K562 (cell line): ENCODE measurements around the gene GNS. TPM values are rescaled to one million over a fixed set of nuclear protein-coding genes. Genes with fewer than 3 reads are reported as not detected.

Experiments
- ATAC-seq: fragments of 200-7000 bp; cut with Tn5 transposase; 3 replicates; pipeline ENCODE4 v1.9.1; 2020; ENCODE audit warnings: moderate library complexity
- BruUV-seq: library from RNA; stranded (reverse); fragments of 400-500 nt; replicated peaks from 2 replicates; lab custom pipeline; 2021; lab: Mats Ljungman, UMichigan
- CTCF ChIA-PET: fragments of 300-600 bp; formaldehyde crosslinking; extraction: SDS; loops from one replicate; lab custom pipeline; 2021; ENCODE audit warnings: low intra/inter-chr PET ratio; lab: Yijun Ruan, JAX
- POLR2A ChIA-PET: fragments of 300-600, 350-650 bp; sonication (Branson Sonifier 250); formaldehyde crosslinking; extraction: SDS; loops from one replicate; lab custom pipeline; 2021; ENCODE audit warnings: antibody characterized with exemption, inconsistent platforms; lab: Yijun Ruan, JAX
- DNase-seq, 4 experiments: peaks; one replicate each; pipeline versions ENCODE4 v3.0.0 to v3.0.0-alpha.2; 2011 to 2018; ENCODE audit warnings: low spot score in 3 of 4, mixed read lengths in 3 of 4; ENCODE audit errors: extremely low read depth in 1 of 4
- FAIRE-seq: peaks from 2 replicates; lab custom pipeline; 2011; peaks lifted over from hg19 to GRCh38; lab: Jason Lieb, UNC
- H2AFZ ChIP-seq: 2 replicates; pipeline ENCODE4 v1.6.0; 2011; ENCODE audit warnings: low read depth, low read length, control low read depth, inconsistent platforms
- H3K27ac ChIP-seq: fragments of 200-600 bp; 3 replicates; pipeline ENCODE4 v1.8.0; 2011; ENCODE audit warnings: low read depth, mild to moderate bottlenecking, control low read depth, inconsistent platforms, low read length, moderate library complexity, mixed read lengths; ENCODE audit errors: extremely low read depth
- H3K27me3 ChIP-seq, 2 experiments: fragments of 300-600 bp in 1 of 2; 2 replicates in 1 of 2; 3 replicates in 1 of 2; pipeline versions ENCODE4 v1.6.0 to v1.8.0; 2011; ENCODE audit warnings: inconsistent platforms in 2 of 2, low read length in 2 of 2, mild to moderate bottlenecking in 1 of 2, mixed read lengths in 1 of 2, moderate library complexity in 1 of 2; ENCODE audit not compliant: control insufficient read depth in 2 of 2, insufficient read depth in 2 of 2
- H3K36me3 ChIP-seq: fragments of 300-600 bp; 3 replicates; pipeline ENCODE4 v1.8.0; 2011; ENCODE audit warnings: mild to moderate bottlenecking, low read length, inconsistent platforms; ENCODE audit not compliant: control insufficient read depth, insufficient read depth
- H3K4me1 ChIP-seq, 2 experiments: fragments of 200-600 bp in 1 of 2; replicated peaks in 1 of 2; 2 replicates in 1 of 2; 3 replicates in 1 of 2; pipeline versions ENCODE4 v1.5.1 to v1.8.0; 2011; ENCODE audit warnings: inconsistent platforms in 2 of 2, low read length in 2 of 2, mild to moderate bottlenecking in 1 of 2, mixed read lengths in 1 of 2, moderate library complexity in 1 of 2; ENCODE audit not compliant: control insufficient read depth in 2 of 2, insufficient read depth in 2 of 2
- H3K4me2 ChIP-seq: 2 replicates; pipeline ENCODE4 v1.6.1; 2011; ENCODE audit warnings: low read length, control low read depth, inconsistent platforms, mixed read lengths; ENCODE audit not compliant: insufficient read depth
- H3K4me3 ChIP-seq: fragments of 200-600 bp; sonication (generic), shearing (Covaris generic); 2 replicates; pipeline ENCODE4 v1.5.1; 2016; ENCODE audit warnings: control low read depth, inconsistent platforms
- H3K79me2 ChIP-seq: fragments of 200-600 bp; 3 replicates; pipeline ENCODE4 v1.8.0; 2011; ENCODE audit warnings: low read length, inconsistent platforms; ENCODE audit not compliant: control insufficient read depth, insufficient read depth
- H3K9ac ChIP-seq, 2 experiments: 2 replicates each; pipeline versions ENCODE4 v1.6.0 to v1.6.1; 2011; ENCODE audit warnings: low read depth in 2 of 2, low read length in 2 of 2, control low read depth in 1 of 2, inconsistent platforms in 1 of 2, mild to moderate bottlenecking in 1 of 2, mixed read lengths in 1 of 2; ENCODE audit not compliant: insufficient read depth in 1 of 2
- H3K9me1 ChIP-seq: one replicate; pipeline ENCODE4 v1.6.0; 2011; ENCODE audit warnings: inconsistent platforms, mild to moderate bottlenecking, low read length, moderate library complexity; ENCODE audit not compliant: control insufficient read depth, insufficient read depth
- H3K9me3 ChIP-seq: replicated peaks from 2 replicates; pipeline ENCODE4 v1.5.1; 2011; ENCODE audit warnings: low read depth, low read length, inconsistent platforms; ENCODE audit not compliant: control insufficient read depth, insufficient read depth
- H4K20me1 ChIP-seq: replicated peaks from 2 replicates; pipeline ENCODE4 v1.6.1; 2011; ENCODE audit warnings: low read length, inconsistent platforms, mixed read lengths; ENCODE audit not compliant: control insufficient read depth, insufficient read depth
- BCL6 ChIP-seq: fragments of 250-450 bp; sonication (Bioruptor Pico); IDR thresholded peaks from 2 replicates; pipeline ENCODE4 v1.4.0; 2020
- CHD4 ChIP-seq: fragments of 200-600 bp; sonication (generic); IDR thresholded peaks from 3 replicates; pipeline ENCODE4 v1.6.1; 2012; ENCODE audit warnings: low read depth, mild to moderate bottlenecking, mixed read lengths, low read length, inconsistent platforms; ENCODE audit not compliant: insufficient read depth, insufficient replicate concordance, poor library complexity, severe bottlenecking
- CREBBP ChIP-seq: IDR thresholded peaks from one replicate; pipeline ENCODE4 v1.6.1; 2012; ENCODE audit warnings: low read depth, mild to moderate bottlenecking, control low read depth, inconsistent platforms, low read length
- ELF1 ChIP-seq: fragments of 200-800 bp; sonication (Bioruptor generic); IDR thresholded peaks from 2 replicates; pipeline ENCODE4 v1.6.1; 2016; ENCODE audit warnings: missing genetic modification characterization, missing compliant biosample characterization
- ELF4 ChIP-seq: fragments of 450-650 bp; formaldehyde crosslinking; IDR thresholded peaks from 2 replicates; pipeline ENCODE4 v1.4.0; 2022; ENCODE audit warnings: missing genetic modification characterization
- FIP1L1 ChIP-seq: fragments of 200-400 bp; formaldehyde crosslinking; IDR thresholded peaks from 2 replicates; pipeline ENCODE4 v1.6.1; 2018; ENCODE audit warnings: mild to moderate bottlenecking, low read depth, low read length; ENCODE audit not compliant: poor library complexity, severe bottlenecking
- HCFC1 ChIP-seq: IDR thresholded peaks from 2 replicates; pipeline ENCODE4 v1.6.1; 2012; ENCODE audit warnings: low read depth, low read length, improper control_type of control experiment
- KDM2B ChIP-seq: fragments of 250-450 bp; sonication (Bioruptor Pico); IDR thresholded peaks from 2 replicates; pipeline ENCODE4 v1.8.0; 2021; ENCODE audit warnings: mild to moderate bottlenecking, moderate library complexity
- MED1 ChIP-seq: sonication (generic); formaldehyde crosslinking; IDR thresholded peaks from 2 replicates; pipeline ENCODE4 v1.8.1; 2023; ENCODE audit warnings: missing genetic modification reagents, borderline replicate concordance
- RBBP5 ChIP-seq: fragments of 200-600 bp; sonication (generic); IDR thresholded peaks from 2 replicates; pipeline ENCODE4 v1.6.1; 2012; ENCODE audit warnings: borderline replicate concordance, mild to moderate bottlenecking, low read length, control low read depth, inconsistent platforms; ENCODE audit not compliant: insufficient read depth, poor library complexity, severe bottlenecking
- SIX5 ChIP-seq, 2 experiments: IDR thresholded peaks; 2 replicates each; pipeline ENCODE4 v1.6.1; 2011; ENCODE audit warnings: low read length in 2 of 2, borderline replicate concordance in 1 of 2, low read depth in 1 of 2, mild to moderate bottlenecking in 1 of 2, moderate library complexity in 1 of 2; ENCODE audit not compliant: insufficient read depth in 1 of 2
- SMAD4 ChIP-seq: fragments of 250-450 bp; sonication (Bioruptor Pico); conservative IDR thresholded peaks from 2 replicates; pipeline ENCODE4 v1.8.0; 2021; ENCODE audit warnings: inconsistent platforms, mild to moderate bottlenecking, moderate library complexity
- ZNF12 ChIP-seq: sonication (generic); formaldehyde crosslinking; IDR thresholded peaks from 2 replicates; pipeline ENCODE4 v1.4.0; 2020; ENCODE audit warnings: mild to moderate bottlenecking, missing genetic modification reagents
- ZNF232 ChIP-seq: sonication (generic); formaldehyde crosslinking; IDR thresholded peaks from 2 replicates; pipeline ENCODE4 v1.8.0; 2022; ENCODE audit warnings: mild to moderate bottlenecking, missing genetic modification reagents
- WGBS: fragments of 100-300 bp; shearing (Covaris generic); methylation state at CpG from one replicate; pipeline ENCODE4 v1.1.6; 2016; ENCODE audit warnings: low coverage, mixed read lengths; ENCODE audit not compliant: insufficient coverage; ENCODE audit errors: missing lambda C conversion rate; 5-methylcytosine and 5-hydroxymethylcytosine counted together
- in situ Hi-C: fragments of 300-500 bp; cut with MboI; formaldehyde crosslinking; loops from 4 replicates; pipeline ENCODE4 v1.15.0; 2018; ENCODE audit warnings: inconsistent platforms, mixed read lengths
- intact Hi-C: fragments of 100-400 bp; cut with micrococcal nuclease; formaldehyde crosslinking; loops from 2 replicates; pipeline ENCODE4 v1.14.2; 2022
- polyA plus RNA-seq, 8 experiments: library from polyadenylated mRNA; depleted of rRNA in 4 of 8; stranded (reverse) in 5 of 8; unstranded in 3 of 8; fragments of >200 nt; fragmentation: Nextera tagmentation in 2 of 8; fragmentation: Illumina TruSeq in 1 of 8; extraction: Ambion mirVana in 2 of 8; extraction: Trizol in 1 of 8; gene quantifications; 2 replicates each; pipeline versions ENCODE4 v1.2.1 to v1.2.3, GENCODE V29; 2011 to 2014; ENCODE audit warnings: inconsistent platforms in 1 of 8, missing spikeins in 1 of 8
- total RNA-seq, 7 experiments: library from RNA; depleted of rRNA in 6 of 7; stranded (reverse); fragments of >200 nt in 6 of 7; fragmentation: Illumina TruSeq in 2 of 7; extraction: Trizol in 2 of 7; gene quantifications; 2 replicates each; pipeline versions ENCODE4 v1.2.1 to v1.2.3, GENCODE V29; 2011 to 2021; ENCODE audit warnings: low replicate concordance in 1 of 7
- TF ChIP-seq, protein P1 (sequence below): fragments of 450-650 bp; formaldehyde crosslinking; IDR thresholded peaks from 2 replicates; pipeline ENCODE4 v1.4.0; 2020; ENCODE audit warnings: mild to moderate bottlenecking, mixed read lengths
- TF ChIP-seq, protein P2 (sequence below): sonication (generic); formaldehyde crosslinking; IDR thresholded peaks from 2 replicates; pipeline ENCODE4 v1.8.1; 2022; ENCODE audit warnings: missing genetic modification reagents

Gene GNS
- total and polyA plus RNA-seq, 9 of the 15 experiments (the other 6 are each of a cell fraction or from before 2014, with no cell fraction given) = 4.6 to 30.3 (median 18.9) TPM

DNA sequence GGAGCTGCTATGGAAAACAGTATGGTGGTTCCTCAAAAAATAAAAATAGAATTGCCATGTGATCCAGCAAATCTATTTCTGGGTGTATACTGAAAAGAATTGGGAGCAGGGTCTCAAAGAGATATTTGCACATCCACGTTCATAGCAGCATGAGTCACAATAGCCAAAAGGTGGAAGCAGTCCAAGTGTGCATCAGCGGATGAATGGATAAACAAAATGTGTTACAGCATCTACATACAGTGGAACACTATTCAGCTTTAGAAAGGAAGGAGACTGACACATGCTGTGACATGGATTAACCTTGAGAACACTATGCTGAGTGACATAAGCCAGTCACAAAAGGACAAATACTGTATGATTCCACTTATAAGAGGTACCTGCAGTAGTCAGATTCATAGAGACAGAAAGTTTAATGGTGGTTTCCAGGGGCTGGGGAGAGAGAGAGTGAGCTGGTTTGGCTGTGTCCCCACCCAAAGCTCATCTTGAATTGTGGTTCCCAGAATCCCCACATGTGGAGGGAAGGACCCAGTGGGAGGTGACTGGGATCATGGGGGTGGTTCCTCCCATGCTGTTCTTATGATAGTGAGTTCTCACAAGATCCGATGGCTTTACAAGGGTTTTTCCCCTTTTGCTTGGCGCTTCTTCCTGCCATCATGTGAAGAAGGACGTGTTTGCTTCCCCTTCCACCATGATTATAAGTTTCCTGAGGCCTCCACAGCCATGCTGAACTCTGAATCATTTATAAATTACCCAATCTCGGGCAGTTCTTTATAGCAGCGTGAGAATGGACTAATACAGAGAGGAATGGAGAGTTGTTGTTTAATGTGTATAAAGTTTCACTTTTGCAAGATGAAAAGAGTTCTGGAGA lies 47.6 kb upstream of the GNS start:
- in situ Hi-C loops = no loop called here
- ATAC-seq = no peak

More for the DNA sequence above, 47.6 kb upstream of the GNS start:
- 1% methylated on average over 7 of the region's 7 CpGs for WGBS
- POLR2A ChIA-PET = no interaction called here
- Histone ChIP-seq H3K9me1 (no peaks in the 10 kb centered on the region), H3K4me1 (no peaks in the 10 kb centered on the region), H3K9me3 (no peaks in the 10 kb centered on the region), H2AFZ (no peak overlapping the region), H3K9ac (no peak overlapping the region), H3K4me2 (no peak overlapping the region), H3K79me2 (no peaks in the 10 kb centered on the region), H3K27ac (no peak overlapping the region), H3K4me3 (no peak overlapping the region), H3K36me3 (no peaks in the 10 kb centered on the region), H4K20me1 (no peaks in the 10 kb centered on the region), H3K27me3 (peaks cover 4 to 5% of the 10 kb centered on the region in 2 experiments; a peak in 3 of 5 replicates)
- BruUV-seq = no TSS peak
- DNase-seq (no peak), FAIRE-seq (no peak)
- TF ChIP-seq, protein P1, sequence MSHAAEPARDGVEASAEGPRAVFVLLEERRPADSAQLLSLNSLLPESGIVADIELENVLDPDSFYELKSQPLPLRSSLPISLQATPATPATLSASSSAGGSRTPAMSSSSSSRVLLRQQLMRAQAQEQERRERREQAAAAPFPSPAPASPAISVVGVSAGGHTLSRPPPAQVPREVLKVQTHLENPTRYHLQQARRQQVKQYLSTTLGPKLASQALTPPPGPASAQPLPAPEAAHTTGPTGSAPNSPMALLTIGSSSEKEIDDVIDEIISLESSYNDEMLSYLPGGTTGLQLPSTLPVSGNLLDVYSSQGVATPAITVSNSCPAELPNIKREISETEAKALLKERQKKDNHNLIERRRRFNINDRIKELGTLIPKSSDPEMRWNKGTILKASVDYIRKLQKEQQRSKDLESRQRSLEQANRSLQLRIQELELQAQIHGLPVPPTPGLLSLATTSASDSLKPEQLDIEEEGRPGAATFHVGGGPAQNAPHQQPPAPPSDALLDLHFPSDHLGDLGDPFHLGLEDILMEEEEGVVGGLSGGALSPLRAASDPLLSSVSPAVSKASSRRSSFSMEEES (CRISPR knock-in tag) = no peak
- TF ChIP-seq ELF1 (tag) (no peak), FIP1L1 (no peak), ELF4 (no peak), BCL6 (no peak), MED1 (CRISPR knock-in tag) (no peak), SMAD4 (no peak), CHD4 (no peak), CREBBP (no peak), HCFC1 (no peak), ZNF12 (CRISPR knock-in tag) (no peak), SIX5 (IDR thresholded peaks at IDR 0.05; ENCODE audit: borderline replicate concordance in 1 of 2, insufficient read depth in 1 of 2, low read depth in 1 of 2, low read length in 2 of 2) (no peak), KDM2B (no peak), RBBP5 (no peak), ZNF232 (no peak)
- TF ChIP-seq, protein P2, sequence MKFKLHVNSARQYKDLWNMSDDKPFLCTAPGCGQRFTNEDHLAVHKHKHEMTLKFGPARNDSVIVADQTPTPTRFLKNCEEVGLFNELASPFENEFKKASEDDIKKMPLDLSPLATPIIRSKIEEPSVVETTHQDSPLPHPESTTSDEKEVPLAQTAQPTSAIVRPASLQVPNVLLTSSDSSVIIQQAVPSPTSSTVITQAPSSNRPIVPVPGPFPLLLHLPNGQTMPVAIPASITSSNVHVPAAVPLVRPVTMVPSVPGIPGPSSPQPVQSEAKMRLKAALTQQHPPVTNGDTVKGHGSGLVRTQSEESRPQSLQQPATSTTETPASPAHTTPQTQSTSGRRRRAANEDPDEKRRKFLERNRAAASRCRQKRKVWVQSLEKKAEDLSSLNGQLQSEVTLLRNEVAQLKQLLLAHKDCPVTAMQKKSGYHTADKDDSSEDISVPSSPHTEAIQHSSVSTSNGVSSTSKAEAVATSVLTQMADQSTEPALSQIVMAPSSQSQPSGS = no peak
- CTCF ChIA-PET = no interaction called here
- intact Hi-C loops = no loop called here
